Limb (tissue), 2 donors: ENCODE measurements around the gene KCNMA1.

Source experiments
- DNase-seq, 2 donors: peaks; one replicate each; pipeline ENCODE4 v3.0.0-alpha.2; 2016; ENCODE audit errors: extremely low spot score in 2 of 2

KCNMA1 gene

DNA sequence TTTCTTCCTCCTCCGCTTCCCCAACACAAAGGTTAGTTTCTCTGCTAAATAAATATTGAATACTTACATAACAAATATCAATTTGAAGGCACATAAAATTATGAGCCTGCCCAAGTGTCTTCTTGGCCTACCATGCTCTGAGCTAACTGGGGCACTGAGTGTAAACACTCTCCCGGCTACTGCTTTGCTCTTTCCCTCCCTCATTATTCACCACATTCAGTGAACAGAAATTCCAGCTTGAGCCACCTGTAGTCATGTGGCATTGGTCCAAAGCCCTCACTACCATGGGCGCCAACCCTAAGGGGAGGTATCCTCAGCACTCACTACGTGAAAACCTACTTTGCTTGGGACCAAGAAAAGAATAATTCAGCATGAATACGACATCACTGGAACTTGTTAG is 409.0 kb downstream of the KCNMA1 start:
- no peak for DNase-seq

DNA sequence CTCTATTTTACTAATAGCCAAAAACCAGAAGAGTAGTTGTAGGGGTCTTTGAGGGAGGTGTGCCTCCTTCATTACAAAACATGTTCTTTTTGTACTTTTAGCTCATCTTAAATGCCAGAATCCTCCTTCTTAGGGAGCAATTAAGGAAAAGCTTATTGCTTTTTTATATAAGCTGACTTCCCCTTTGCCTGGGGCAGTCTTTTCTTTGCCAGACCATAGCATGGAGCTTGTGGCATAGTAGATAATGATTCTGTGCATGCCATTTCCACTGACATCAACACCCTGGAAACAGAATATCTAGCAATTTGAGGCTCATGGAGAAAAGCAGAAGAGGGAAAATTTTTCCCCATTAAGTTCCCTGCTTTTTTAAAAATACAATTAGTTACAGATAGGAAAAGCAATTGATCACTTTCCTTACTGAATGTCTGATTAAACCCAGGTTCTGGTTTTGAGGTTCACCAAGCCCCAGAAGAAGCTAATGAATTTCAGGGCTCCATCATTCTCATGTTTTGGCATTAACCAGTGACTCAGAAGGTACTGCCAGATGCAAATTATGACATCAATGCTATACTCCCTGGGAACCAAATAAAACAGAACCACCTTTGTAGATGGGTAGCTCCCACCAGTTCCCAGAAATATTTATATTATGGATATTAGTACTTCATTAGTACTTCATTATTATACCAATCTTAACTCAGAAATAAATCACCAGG is 410.6 kb downstream of the KCNMA1 start:
- DNase-seq = no peak

GRCh38 chr10:77226452-77226851 is 411.2 kb downstream of the KCNMA1 start:
- no peak for DNase-seq

GRCh38 chr10:77226020-77226419 is 411.6 kb downstream of the KCNMA1 start:
- no peak for DNase-seq

DNA sequence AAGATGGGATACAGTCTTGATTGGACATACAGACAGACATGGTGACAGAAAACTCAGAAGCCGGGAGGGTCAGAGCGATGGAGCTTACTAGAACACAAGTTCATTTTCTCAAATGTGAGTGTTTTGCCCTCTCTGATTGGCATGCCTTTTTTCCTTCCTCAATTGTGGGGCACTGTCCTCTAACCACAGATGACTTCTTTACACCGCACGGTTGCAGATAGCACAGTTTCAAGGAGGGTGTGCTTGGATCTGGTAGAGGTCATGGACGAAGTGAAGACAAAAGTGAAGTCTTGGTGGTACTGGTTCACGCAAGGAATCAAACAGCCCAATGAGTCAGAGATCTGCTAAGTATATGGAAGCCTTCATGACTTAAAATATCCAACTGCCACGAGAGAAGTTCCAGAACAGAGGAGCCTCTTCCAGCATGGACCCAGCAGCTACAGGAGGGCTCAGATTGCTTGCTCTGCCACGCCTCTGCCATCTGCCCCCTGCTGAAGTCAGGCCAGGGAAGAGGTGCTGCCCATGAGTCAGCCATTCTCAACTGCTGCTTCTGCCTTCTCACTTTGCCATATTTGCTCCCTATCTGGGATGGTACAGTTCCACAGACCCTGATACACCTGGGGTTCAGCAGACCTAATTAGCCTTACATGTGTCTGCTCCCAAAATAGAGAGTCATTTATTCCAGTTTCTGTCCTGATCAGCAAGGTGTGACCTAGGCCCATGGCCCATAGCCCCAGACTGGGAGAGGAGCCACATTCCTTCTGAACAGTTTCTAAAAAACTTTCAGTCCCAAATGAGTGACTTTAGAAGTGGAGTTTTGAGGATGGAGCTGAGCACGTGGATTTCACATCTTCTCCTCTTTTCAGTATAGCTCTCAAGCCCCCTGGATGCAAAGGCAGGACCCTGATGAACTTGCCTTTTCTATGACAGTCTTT is 413.8 kb downstream of the KCNMA1 start:
- no peak for DNase-seq

GRCh38 chr10:77220150-77220549 is 417.5 kb downstream of the KCNMA1 start:
- no peak for DNase-seq

DNA sequence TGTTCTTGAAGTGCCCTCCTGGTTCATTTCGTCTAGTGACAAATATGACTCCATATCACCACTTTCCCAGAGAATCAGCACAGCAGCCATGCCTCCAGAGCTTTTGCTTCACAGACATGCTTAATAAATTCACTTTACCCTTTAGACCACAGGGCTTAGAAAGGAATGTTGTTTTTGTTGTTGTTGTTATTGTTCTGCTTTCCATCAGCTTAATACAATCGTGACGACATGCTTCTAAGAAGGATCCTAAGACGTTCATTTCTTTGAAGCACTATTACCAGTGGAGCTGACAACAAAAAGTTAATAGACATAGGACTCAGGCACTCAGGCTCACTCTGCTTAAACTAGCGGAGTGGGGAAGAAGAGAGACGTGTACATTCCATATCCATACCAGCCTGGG is 418.6 kb downstream of the KCNMA1 start:
- DNase-seq = no peak

- DNase-seq = no peak
Measured at GRCh38 chr10:77214799-77215198, 422.8 kb downstream of the KCNMA1 start.

GRCh38 chr10:77212632-77213031 is 425.0 kb downstream of the KCNMA1 start:
- no peak for DNase-seq

- DNase-seq = no peak
Measured at GRCh38 chr10:77210645-77211044, 427.0 kb downstream of the KCNMA1 start.

- DNase-seq = no peak
Measured at GRCh38 chr10:77208684-77209256, 428.8 kb downstream of the KCNMA1 start.

DNA sequence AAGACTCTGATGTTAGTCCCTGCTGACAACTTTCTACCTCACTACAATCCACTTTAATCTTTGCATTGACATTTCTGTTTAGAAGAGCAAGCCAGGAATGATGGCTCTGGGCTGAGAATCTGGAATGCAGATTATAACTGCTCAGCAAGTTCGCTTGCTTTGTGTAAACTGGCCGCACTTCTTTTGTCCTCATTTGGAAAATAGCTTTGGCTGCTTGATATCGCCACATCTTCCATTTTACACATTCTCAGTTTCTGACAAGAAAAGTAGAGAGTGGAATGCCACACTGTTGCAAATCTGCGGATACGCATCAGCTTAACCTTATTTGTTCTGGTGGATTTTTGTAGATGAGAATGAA is 429.8 kb downstream of the KCNMA1 start:
- DNase-seq = no peak

GRCh38 chr10:77207182-77207827 is 430.3 kb downstream of the KCNMA1 start:
- DNase-seq = no peak

DNA sequence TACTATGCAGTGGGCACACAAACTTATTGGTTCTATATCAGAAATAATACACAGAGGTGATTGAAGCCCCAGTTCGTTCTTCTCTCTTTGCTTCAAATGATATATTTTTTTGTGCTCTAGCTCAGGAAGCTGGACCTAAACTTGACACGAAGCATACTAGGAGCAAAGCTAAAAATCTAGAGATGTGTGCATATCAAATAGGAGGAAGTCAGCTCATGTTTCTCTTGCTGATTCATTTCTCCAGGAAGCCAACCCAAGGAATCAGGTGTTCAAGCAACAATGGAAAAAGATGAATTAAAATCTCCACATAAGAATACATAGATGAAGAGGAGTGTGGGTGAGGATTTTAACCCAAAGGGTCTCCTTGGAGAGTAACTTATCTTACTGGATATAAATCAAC is 432.5 kb downstream of the KCNMA1 start:
- DNase-seq = no peak

GRCh38 chr10:77204171-77204570 is 433.4 kb downstream of the KCNMA1 start:
- DNase-seq = no peak

DNA sequence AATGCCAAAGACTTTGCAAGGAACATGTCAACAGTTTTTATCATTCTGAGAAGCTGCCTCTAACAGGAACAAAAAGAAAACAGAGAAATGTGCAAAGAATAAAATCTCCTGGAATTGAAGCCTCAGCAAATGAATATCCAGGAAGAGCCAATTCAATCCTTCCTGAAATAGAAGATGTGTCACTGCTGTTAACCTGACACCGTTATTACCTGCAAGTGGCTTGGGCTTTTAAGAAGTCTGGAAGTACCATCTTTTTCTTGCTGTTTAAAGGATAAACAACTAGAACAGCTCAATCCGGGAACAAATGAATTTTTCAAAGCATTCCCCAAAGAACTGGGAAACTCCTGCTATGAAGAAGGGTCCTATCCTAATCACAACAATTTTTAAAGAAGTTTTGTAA is 434.8 kb downstream of the KCNMA1 start:
- no peak for DNase-seq

GRCh38 chr10:77201135-77202106 is 436.2 kb downstream of the KCNMA1 start:
- DNase-seq = no peak

- DNase-seq = no peak
Measured at GRCh38 chr10:77197544-77197943, 440.1 kb downstream of the KCNMA1 start.

DNA sequence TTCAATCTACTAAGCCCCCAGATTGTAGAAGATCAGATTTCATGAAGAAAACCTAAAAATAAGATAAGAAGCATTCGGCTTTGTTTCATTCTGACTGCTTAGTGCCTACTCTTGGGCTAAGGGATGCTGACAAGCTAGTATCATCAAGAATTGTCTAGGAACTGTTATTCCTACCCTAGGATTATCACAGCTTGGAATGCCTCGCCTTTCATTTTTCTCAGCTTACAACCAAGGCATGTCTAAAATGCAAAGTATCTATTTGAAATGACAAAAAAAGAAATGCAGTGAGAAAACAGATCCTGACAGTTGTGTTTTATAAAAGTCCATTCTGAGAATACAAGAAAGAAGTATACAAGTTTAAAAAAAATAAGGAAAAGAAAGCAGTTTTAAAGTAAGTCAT is 441.0 kb downstream of the KCNMA1 start:
- DNase-seq = no peak

DNA sequence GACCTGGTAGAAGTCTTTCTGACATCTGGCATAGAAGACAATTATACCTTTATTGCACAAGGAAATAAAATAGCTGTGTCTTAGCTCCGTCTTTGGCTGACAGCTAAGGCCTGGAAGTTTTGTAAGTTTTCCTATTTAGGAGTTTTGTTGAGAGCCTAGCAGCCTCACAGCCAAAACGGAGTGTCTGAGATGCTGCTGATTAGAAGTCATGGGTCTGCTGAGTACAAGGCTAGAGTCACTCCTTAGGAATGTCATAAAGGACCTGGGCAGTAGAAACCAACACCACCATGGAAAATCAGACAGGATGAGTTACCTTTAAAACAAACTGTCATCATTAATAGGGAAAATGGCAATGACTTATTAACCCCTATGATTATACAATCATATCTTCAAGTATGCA is 442.5 kb downstream of the KCNMA1 start:
- no peak for DNase-seq

DNA sequence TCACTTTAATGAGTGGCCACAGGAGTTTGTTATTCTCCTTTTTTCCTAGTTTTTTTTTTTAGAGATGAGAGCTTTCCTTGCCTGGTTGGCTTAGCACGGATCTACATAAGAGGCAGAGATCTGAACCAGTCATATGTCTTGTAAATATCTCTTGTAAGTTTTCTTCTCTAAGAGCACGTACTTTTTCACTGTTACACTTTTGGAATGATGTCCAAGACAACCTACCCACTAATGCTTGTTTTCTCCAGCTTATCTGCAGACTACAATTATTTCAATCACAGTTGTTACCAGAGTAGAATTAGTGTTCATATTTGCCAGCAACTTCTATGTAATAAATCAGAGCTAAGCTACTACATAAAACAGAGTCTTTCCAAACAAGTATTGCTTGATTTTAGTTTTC is 444.6 kb downstream of the KCNMA1 start:
- no peak for DNase-seq
